ENCODE results near the gene NIP7. TPM values are rescaled to one million over a fixed set of nuclear protein-coding genes. Genes with fewer than 3 reads are reported as not detected.

NIP7 gene
- 52.7 to 72.3 TPM (median 55.2 TPM) in 5 replicates for total RNA-seq (2022; extraction: Qiagen RNA extraction)

GRCh38 chr16:69339289-69340094 is at the start of gene NIP7, which contains the start of gene COG8:
Gene NIP7 (plus strand): TSS chr16:69339772. CDS start chr16:69339830, 58 bp downstream.
Gene COG8 (minus strand): TSS chr16:69339564. CDS start chr16:69339552, 12 bp downstream.

GRCh38 chr16:69310653-69311532 is 28.7 kb upstream of the NIP7 start, which contains the start of gene VPS4A:
Gene VPS4A (plus strand): TSS chr16:69311350. CDS start chr16:69311512, 162 bp downstream.

GRCh38 chr16:69330286-69331109 is 9.1 kb upstream of the NIP7 start, which contains the start of gene PDF:
Gene PDF (minus strand): TSS chr16:69330588. CDS start chr16:69330570, 18 bp downstream.

GRCh38 chr16:69351309-69352027 is 11.9 kb downstream of the NIP7 start, which contains the start of gene TMED6:
Gene TMED6 (minus strand): TSS chr16:69351786. CDS start chr16:69351753, 33 bp downstream.

Other genes starting within 250 kb of the NIP7 start
- gene HAS3, start 234.1 kb upstream of the NIP7 start, total RNA-seq (2022; extraction: Qiagen RNA extraction), result 38.1 to 54.0 TPM (median 46.8 TPM) in 5 replicates
- gene CHTF8, start 207.2 kb upstream of the NIP7 start, total RNA-seq (2022; extraction: Qiagen RNA extraction), result 122 to 131 TPM (median 129 TPM) in 5 replicates
- gene UTP4, start 207.1 kb upstream of the NIP7 start, total RNA-seq (2022; extraction: Qiagen RNA extraction), result 83.3 to 87.6 TPM (median 85.2 TPM) in 5 replicates
- 6.0 to 9.6 TPM (median 7.3 TPM) in 5 replicates for gene SNTB2, start 152.6 kb upstream of the NIP7 start, total RNA-seq (2022; extraction: Qiagen RNA extraction)
- 30.0 to 33.6 TPM (median 31.6 TPM) in 5 replicates for gene VPS4A, start 28.4 kb upstream of the NIP7 start, total RNA-seq (2022; extraction: Qiagen RNA extraction)
- gene PDF, start 9.2 kb upstream of the NIP7 start, total RNA-seq (2022; extraction: Qiagen RNA extraction), result 20.4 to 44.6 TPM (median 42.9 TPM) in 5 replicates
- 20.4 to 28.3 TPM (median 26.6 TPM) in 5 replicates for gene COG8, start 208 bp upstream of the NIP7 start, total RNA-seq (2022; extraction: Qiagen RNA extraction)
- 0.11 TPM in 1 of 5 replicates, not detected in the others for gene TMED6, start 12.0 kb downstream of the NIP7 start, total RNA-seq (2022; extraction: Qiagen RNA extraction)
- 19.4 to 24.6 TPM (median 22.2 TPM) in 5 replicates for gene TERF2, start 46.2 kb downstream of the NIP7 start, total RNA-seq (2022; extraction: Qiagen RNA extraction)
- 192 to 213 TPM (median 206 TPM) in 5 replicates for gene CYB5B, start 84.8 kb downstream of the NIP7 start, total RNA-seq (2022; extraction: Qiagen RNA extraction)
- gene NFAT5, start 226.2 kb downstream of the NIP7 start, total RNA-seq (2022; extraction: Qiagen RNA extraction), result 4.3 to 8.2 TPM (median 6.3 TPM) in 5 replicates